Stimulated activated effector memory CD8-positive, alpha-beta T cell treated with anti-CD3 and anti-CD28 coated beads, Interleukin-12 subunit alpha, Interleukin-12 subunit beta, amount 100 ng/mL, for 72 hours (primary cell): ENCODE measurements around the gene TNFSF4.
A peak's percentile ranks its signal among the peaks of the same experiment; 100 is the strongest.

Experiments used
- ATAC-seq: fragments of 150-1000 bp; cut with Tn5 transposase; 2 replicates; pipeline ENCODE4 v1.10.0; 2021
- DNase-seq, 2 donors: peaks; one replicate each; pipeline ENCODE4 v3.0.0; 2021 to 2022; ENCODE audit warnings: low spot score in 2 of 2
- H3K27ac Mint-ChIP-seq: one replicate; pipeline ENCODE4 v1.8.0; 2022; ENCODE audit warnings: mild to moderate bottlenecking, mixed read lengths
- H3K36me3 Mint-ChIP-seq: one replicate; pipeline ENCODE4 v1.8.0; 2022; ENCODE audit warnings: mild to moderate bottlenecking, mixed read lengths
- H3K4me1 Mint-ChIP-seq: one replicate; pipeline ENCODE4 v1.8.0; 2022; ENCODE audit warnings: mixed read lengths
- H3K4me3 Mint-ChIP-seq: one replicate; pipeline ENCODE4 v1.8.0; 2022; ENCODE audit warnings: mild to moderate bottlenecking, mixed read lengths
- H3K9me3 Mint-ChIP-seq: one replicate; pipeline ENCODE4 v1.8.0; 2022; ENCODE audit warnings: mixed read lengths

TNFSF4 gene

GRCh38 chr1:173224280-173224892, 17.3 kb upstream of the TNFSF4 start:
- DNase-seq (no peak), ATAC-seq (peak; percentile 53)
- Mint-ChIP-seq H3K27ac (no peak overlapping the region), H3K4me1 (peaks cover 20% of the 10 kb centered on the region), H3K9me3 (peaks cover 5% of the 10 kb centered on the region), H3K36me3 (no peaks in the 10 kb centered on the region), H3K4me3 (no peak overlapping the region)

DNA sequence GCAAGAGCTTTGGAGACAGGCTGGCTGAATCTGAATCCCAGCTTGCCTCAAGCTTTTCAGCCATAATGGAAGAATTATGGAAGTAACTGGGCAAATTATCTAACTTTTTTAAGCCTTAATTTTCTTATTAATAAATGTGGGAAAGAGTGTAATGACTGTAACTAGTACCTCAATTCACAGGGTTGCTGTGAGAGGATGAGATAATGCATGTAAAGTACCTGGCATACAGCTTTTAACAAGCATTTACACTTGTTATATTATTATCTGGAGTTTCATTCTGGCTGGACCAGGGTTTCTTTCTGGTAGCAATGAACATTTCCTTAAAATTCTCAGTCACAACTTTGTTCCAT, 15.9 kb upstream of the TNFSF4 start:
- DNase-seq (no peak), ATAC-seq (no peak)
- Mint-ChIP-seq H3K36me3 (no peaks in the 10 kb centered on the region), H3K4me3 (no peak overlapping the region), H3K27ac (no peak overlapping the region), H3K9me3 (no peaks in the 10 kb centered on the region), H3K4me1 (peaks cover 20% of the 10 kb centered on the region)

DNA sequence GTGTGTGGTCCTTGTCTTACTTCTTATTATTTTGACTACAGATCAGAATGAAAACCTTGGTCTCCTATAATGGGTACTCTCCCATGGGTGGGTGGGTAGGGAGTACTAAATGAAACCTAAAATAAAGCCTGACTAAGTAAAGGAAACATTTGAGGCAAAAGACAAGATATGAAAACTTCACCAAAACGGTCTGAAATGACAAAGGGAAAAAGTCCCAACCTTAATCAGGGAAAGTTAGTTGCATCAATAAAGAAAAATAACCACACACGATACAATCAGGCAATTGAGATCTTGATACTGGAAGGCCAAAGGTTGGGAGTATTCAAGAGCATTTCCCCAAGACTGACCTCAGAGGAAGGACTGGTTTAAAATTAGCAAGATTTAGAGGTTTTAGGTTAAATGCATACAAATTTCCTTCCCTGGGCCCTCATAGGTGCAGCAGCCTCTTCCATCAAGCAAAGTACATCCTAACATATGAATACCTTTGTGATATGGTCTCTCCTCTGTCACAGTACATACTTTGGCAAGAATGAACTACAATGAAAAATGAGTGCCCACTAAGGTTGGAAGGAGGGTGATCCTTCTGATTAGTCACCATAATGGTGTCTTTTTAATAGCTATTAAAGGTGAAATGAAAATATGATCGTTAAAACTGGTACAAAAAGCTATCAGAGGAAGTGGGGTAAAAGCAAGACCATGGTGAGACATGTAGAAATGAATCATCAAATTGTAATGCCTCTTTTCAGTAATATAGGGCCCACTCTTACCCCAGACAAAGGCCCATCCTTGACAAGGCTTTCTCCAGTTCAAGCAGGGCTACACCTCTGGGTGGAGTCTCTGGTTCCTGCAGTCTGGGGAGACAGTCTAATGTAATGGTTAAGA, 15.3 kb upstream of the TNFSF4 start:
- no peak for DNase-seq
- ATAC-seq, result peak; percentile 91
- H3K4me3 Mint-ChIP-seq, result no peak overlapping the region
- no peaks in the 10 kb centered on the region for H3K9me3 Mint-ChIP-seq
- no peaks in the 10 kb centered on the region for H3K36me3 Mint-ChIP-seq
- no peak overlapping the region for H3K27ac Mint-ChIP-seq
- H3K4me1 Mint-ChIP-seq, result peaks cover 20% of the 10 kb centered on the region

DNA sequence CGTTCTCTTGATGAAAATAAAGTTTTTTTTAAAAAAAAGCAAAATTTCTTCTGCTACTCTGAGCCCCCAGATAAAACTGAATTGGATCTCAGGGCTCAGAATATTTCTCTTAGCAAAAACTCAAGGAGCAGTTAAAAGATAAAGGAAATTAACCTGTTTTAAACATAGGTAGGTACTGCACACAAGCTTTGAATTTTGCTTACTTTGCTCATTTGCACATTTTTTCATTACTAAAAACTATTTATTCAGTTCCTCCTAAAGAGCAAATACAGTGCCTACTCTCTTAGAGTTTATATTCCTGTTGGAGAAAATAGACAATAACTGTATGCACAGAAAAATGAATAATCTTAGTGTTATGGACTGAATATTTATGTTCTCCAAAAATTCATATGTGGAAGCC, 13.0 kb upstream of the TNFSF4 start:
- no peak for ATAC-seq

GRCh38 chr1:173213665-173214064, 6.5 kb upstream of the TNFSF4 start:
- DNase-seq, result no peak
- Mint-ChIP-seq H3K36me3 (no peaks in the 10 kb centered on the region), H3K9me3 (no peaks in the 10 kb centered on the region), H3K4me1 (peaks cover 7% of the 10 kb centered on the region), H3K27ac (no peak overlapping the region), H3K4me3 (no peak overlapping the region)
- no peak for ATAC-seq

More for the DNA sequence above, 13.0 kb upstream of the TNFSF4 start:
- peaks cover 17% of the 10 kb centered on the region for H3K4me1 Mint-ChIP-seq
- H3K36me3 Mint-ChIP-seq, result no peaks in the 10 kb centered on the region
- no peaks in the 10 kb centered on the region for H3K9me3 Mint-ChIP-seq
- H3K27ac Mint-ChIP-seq, result no peak overlapping the region
- no peak overlapping the region for H3K4me3 Mint-ChIP-seq
- DNase-seq, result no peak

DNA sequence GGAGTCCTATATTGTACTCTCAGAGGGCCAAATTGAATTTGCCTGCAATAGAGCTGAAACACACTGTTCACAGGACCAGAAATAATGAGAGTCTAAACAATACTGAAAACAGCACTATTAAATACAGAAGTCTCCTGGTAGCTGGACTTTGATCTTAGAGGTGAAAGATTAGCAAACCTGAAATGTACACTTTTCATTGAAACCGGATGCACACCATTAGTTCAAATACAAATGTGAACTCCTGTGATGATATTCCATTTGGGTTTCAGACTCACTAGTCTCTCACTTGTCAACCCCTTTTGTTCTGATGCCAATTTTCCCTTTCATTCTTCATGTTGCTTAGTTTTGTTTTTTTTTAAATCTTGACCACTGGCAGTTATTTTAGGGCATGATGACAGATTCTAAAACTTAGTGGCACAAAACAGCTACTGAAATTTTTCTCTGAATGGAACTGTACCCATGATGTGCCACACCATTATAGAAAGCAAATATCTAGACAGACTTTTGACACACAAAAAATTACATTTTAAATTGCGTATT, 5.9 kb upstream of the TNFSF4 start:
- ATAC-seq (peak; percentile 64), DNase-seq (no peak)
- Mint-ChIP-seq H3K9me3 (no peaks in the 10 kb centered on the region), H3K27ac (no peak overlapping the region), H3K36me3 (no peaks in the 10 kb centered on the region), H3K4me1 (peaks cover 11% of the 10 kb centered on the region), H3K4me3 (no peak overlapping the region)

DNA sequence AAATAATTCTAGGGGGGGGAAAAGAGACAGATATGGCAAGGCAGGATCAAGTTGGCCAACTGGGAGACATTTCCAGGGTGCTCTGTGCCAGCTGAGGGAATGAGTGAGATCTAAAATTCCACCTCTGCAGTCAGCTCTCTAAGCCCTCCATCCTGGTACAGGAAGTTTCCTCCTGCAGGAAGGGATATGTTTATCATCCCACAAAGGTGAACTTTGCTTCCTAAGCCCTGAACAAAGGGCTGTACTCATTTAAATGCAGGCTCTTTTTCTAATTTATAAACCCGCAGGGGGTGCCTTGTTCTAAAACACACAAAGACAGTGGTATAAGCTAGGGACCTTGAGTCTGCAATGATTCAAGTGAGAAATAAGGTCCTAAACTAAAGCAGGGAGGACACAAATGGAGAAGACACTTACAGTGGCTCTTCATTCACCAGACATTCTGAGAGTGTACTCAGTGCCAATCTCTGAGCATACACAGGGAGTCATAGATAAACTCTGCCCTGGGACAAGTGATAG, 3.6 kb upstream of the TNFSF4 start:
- no peaks in the 10 kb centered on the region for H3K9me3 Mint-ChIP-seq
- H3K4me1 Mint-ChIP-seq, result peaks cover 33% of the 10 kb centered on the region
- DNase-seq (no peak), ATAC-seq (no peak)
- H3K4me3 Mint-ChIP-seq, result no peak overlapping the region
- no peak overlapping the region for H3K27ac Mint-ChIP-seq
- H3K36me3 Mint-ChIP-seq, result no peaks in the 10 kb centered on the region

GRCh38 chr1:173210283-173210682, 3.2 kb upstream of the TNFSF4 start:
- ATAC-seq, result no peak
- no peak overlapping the region for H3K27ac Mint-ChIP-seq
- H3K4me1 Mint-ChIP-seq, result peaks cover 38% of the 10 kb centered on the region
- no peaks in the 10 kb centered on the region for H3K36me3 Mint-ChIP-seq
- no peaks in the 10 kb centered on the region for H3K9me3 Mint-ChIP-seq
- no peak for DNase-seq
- H3K4me3 Mint-ChIP-seq, result no peak overlapping the region

DNA sequence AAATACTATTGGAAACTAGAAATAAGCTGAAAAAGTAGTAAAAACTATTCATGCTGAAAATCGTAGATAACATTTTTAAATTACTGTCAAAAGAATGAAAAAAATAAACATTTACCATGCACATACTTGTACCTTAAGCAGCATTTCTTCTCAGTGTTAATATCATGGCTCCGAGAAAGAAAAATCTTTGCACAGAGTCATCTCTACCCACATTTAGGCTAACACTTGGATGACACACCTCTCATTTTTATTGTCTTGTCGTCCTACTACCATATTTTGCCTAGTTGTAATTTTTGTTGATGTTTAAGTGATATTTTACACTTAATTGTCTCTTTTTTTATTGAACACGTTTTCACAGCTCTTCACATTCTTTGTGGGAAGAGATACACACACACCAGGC, 1.7 kb upstream of the TNFSF4 start:
- Mint-ChIP-seq H3K27ac (no peak overlapping the region), H3K4me3 (no peak overlapping the region), H3K4me1 (peaks cover 47% of the 10 kb centered on the region)

DNA sequence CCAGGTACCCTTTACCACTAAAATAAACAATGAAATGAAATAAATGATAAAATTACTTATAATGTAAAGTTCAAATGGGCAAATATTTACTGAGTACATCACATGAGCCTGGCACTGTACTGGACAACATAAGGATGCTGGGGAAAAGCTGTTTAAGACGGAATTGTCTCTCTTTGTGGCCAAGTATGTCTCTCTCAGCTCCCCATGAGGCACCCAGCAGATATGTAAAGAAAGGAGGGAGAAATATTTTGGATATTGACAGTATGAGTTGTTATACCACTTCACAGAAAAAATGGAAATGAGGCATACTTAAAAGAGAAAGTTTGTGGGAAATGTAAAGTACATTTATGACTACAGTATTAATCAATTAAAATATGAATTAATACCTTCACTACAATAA, 1.0 kb upstream of the TNFSF4 start:
- H3K4me1 Mint-ChIP-seq, result peaks cover 47% of the 10 kb centered on the region
- no peaks in the 10 kb centered on the region for H3K9me3 Mint-ChIP-seq
- no peak overlapping the region for H3K27ac Mint-ChIP-seq
- ATAC-seq (no peak), DNase-seq (no peak)
- no peaks in the 10 kb centered on the region for H3K36me3 Mint-ChIP-seq
- H3K4me3 Mint-ChIP-seq, result no peak overlapping the region

More for the DNA sequence above, 1.7 kb upstream of the TNFSF4 start:
- Mint-ChIP-seq H3K36me3 (no peaks in the 10 kb centered on the region), H3K9me3 (no peaks in the 10 kb centered on the region)
- DNase-seq, result no peak
- ATAC-seq, result peak; percentile 74

DNA sequence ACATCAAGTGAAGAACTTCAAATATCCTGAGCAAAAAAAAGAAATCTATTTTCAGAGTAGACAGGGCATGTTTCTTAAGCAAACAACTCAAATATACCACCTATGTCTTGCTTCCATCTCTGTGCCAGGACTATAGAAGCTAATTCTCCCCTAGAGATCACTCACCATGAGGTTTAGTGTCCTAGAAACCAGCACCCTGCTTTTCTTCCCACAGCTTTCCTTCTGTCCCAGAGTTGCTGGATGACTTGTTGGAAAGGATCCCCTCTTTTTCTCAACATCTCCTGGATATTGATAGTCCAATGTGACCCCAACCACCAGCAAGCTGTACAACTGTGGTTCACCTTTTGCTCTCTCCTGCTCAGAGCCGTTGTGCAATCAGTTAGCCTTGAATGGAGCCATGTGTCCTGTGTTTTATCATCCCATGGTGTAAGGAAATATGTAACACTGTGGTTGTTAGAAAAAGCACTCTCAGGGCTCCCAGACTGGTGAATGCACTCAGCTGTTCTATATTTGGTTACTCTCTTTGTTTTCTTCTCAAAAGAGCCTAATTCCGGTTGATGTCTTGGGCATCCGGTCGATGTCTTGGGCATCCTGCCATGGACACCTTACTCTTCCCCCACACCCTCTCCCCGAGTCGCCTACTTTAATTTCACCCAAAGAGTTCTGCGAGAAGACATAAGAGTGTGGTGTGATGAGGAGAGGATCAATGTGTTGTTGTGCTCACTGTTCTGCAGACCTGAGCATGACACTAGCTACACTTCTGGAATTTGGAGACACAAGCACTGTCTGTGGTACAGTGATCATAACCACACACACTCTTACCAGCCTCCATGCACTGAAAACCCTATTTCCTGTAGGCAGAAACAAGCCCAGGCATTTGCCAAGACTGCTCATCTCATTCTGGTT, 1.7 kb downstream of the TNFSF4 start:
- no peaks in the 10 kb centered on the region for H3K36me3 Mint-ChIP-seq
- H3K4me1 Mint-ChIP-seq, result peaks cover 58% of the 10 kb centered on the region
- H3K4me3 Mint-ChIP-seq, result peak overlapping the region; percentile 58
- DNase-seq (no peak), ATAC-seq (peak; percentile 74)
- H3K9me3 Mint-ChIP-seq, result no peaks in the 10 kb centered on the region
- no peak overlapping the region for H3K27ac Mint-ChIP-seq

- no peak overlapping the region for H3K4me3 Mint-ChIP-seq
- no peaks in the 10 kb centered on the region for H3K9me3 Mint-ChIP-seq
- no peak overlapping the region for H3K27ac Mint-ChIP-seq
- no peaks in the 10 kb centered on the region for H3K36me3 Mint-ChIP-seq
- peaks cover 51% of the 10 kb centered on the region for H3K4me1 Mint-ChIP-seq
- ATAC-seq, result no peak
- DNase-seq, result no peak
These were observed 2.4 kb downstream of the TNFSF4 start for GRCh38 chr1:173204693-173205092.

DNA sequence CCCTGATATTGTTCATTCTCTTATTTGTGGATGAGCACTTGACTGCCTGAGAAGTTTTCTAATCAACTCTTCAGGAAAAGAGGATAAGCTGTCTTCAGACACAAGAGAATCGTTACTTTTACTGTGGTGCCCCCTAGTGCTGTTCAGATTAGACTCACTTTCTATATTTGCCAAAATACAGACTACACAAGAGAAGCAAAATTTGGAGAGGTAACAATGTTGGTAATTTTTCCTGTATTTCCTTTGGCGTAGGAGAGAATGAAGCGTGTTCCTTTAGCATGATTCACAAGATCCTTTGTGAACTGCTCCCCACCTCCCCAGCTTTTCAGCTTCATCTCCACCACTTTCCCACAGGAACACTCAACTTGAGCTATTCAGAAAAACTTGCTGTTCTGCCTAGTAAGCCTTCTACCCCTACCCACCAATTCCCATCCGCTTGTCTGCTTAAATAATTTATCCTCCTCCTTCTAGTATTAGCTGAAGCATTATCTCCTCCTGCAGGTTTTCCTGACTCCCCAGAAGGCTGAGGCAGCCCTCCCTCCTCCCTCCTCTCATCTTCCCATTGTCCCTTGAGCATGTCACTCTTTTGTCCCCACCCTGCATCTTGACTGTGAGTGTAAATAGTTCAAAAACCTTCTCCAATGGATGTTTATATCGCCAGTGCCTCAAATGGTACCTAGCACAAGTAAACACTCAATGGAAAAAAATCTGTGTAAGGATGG, 4.5 kb downstream of the TNFSF4 start:
- H3K4me3 Mint-ChIP-seq, result no peak overlapping the region
- no peak overlapping the region for H3K27ac Mint-ChIP-seq
- H3K36me3 Mint-ChIP-seq, result no peaks in the 10 kb centered on the region
- no peak for ATAC-seq
- peaks cover 43% of the 10 kb centered on the region for H3K4me1 Mint-ChIP-seq
- no peaks in the 10 kb centered on the region for H3K9me3 Mint-ChIP-seq
- DNase-seq, result no peak

GRCh38 chr1:173201969-173202368, 5.2 kb downstream of the TNFSF4 start:
- ATAC-seq, result no peak
- peaks cover 37% of the 10 kb centered on the region for H3K4me1 Mint-ChIP-seq
- no peaks in the 10 kb centered on the region for H3K9me3 Mint-ChIP-seq
- H3K36me3 Mint-ChIP-seq, result no peaks in the 10 kb centered on the region
- no peak overlapping the region for H3K4me3 Mint-ChIP-seq
- H3K27ac Mint-ChIP-seq, result no peak overlapping the region
- no peak for DNase-seq
